Neural progenitor cell (in vitro differentiated cells): Measurements from ENCODE around the gene P2RY6.

ENCODE experiments used
- CTCF ChIP-seq: fragments of 200-600 bp; sonication (generic); IDR thresholded peaks from 2 replicates; pipeline ENCODE4 v1.5.1; 2017; ENCODE audit warnings: antibody characterized with exemption, mild to moderate bottlenecking
- EZH2 ChIP-seq: fragments of 200-600 bp; sonication (generic); IDR thresholded peaks from 2 replicates; pipeline ENCODE4 v1.6.1; 2017; ENCODE audit warnings: antibody characterized with exemption, mild to moderate bottlenecking, moderate library complexity
- EZH2phosphoT487 ChIP-seq: fragments of 200-600 bp; sonication (generic); IDR thresholded peaks from 2 replicates; pipeline ENCODE4 v1.6.1; 2017; ENCODE audit warnings: antibody characterized with exemption

- TF ChIP-seq EZH2 (no peak), CTCF (peak; percentile 12), EZH2phosphoT487 (no peak)
These were observed 44.4 kb upstream of the P2RY6 start for GRCh38 chr11:73227571-73228211.
